Mucosa of gallbladder (tissue), 1 donor: ENCODE results near the gene PBXIP1. TPM values are rescaled to one million over a fixed set of nuclear protein-coding genes. Genes with fewer than 3 reads are reported as not detected.

ENCODE experiments used
- DNase-seq: peaks from one replicate; pipeline ENCODE4 v3.0.0-alpha.2; 2020; ENCODE audit warnings: low spot score
- total RNA-seq: library from RNA; stranded (reverse); gene quantifications from one replicate; pipeline ENCODE4 v1.2.1, GENCODE V29; 2021
- donor health status: DM: no; HTN: no; CAD: no.

Gene PBXIP1
- total RNA-seq, 1 donor from 2014 or later = 208 TPM

DNA sequence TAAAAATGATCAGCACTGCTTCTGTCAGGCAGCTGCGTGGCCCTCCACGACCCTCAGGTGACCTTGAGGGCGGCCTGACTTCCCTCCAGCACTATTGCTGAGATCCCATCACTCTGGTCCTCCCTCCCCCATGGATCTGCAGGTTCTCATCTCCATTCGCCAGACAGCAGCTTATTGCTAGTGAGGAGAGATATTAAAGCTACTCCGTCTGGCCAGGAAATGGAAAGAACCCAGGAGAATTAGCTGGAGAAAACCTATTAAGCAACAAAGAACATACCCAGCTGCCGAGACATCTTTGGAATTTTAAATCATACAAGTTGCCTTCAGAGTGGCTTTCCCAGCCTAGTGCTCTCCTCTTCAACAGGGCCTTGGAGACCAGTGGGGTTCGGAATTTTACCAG is 60.1 kb downstream of the PBXIP1 start:
- no peak for DNase-seq

Other genes with a start within 250 kb of the PBXIP1 start
- 3.9 TPM for gene KCNN3, start 85.8 kb downstream of the PBXIP1 start, total RNA-seq
- 33.0 TPM for gene PMVK, start 19.4 kb downstream of the PBXIP1 start, total RNA-seq
- gene PYGO2, start 5.7 kb upstream of the PBXIP1 start, total RNA-seq = 54.5 TPM
- gene SHC1, start 14.6 kb upstream of the PBXIP1 start, total RNA-seq = 123 TPM
- 27.1 TPM for gene CKS1B, start 18.6 kb upstream of the PBXIP1 start, total RNA-seq
- gene FLAD1, start 27.2 kb upstream of the PBXIP1 start, total RNA-seq = 37.9 TPM
- gene LENEP, start 37.5 kb upstream of the PBXIP1 start, total RNA-seq = not detected
- gene ZBTB7B, start 46.7 kb upstream of the PBXIP1 start, total RNA-seq = 122 TPM
- 1.0 TPM for gene DCST2, start 77.7 kb upstream of the PBXIP1 start, total RNA-seq
- not detected for gene DCST1, start 77.7 kb upstream of the PBXIP1 start, total RNA-seq
- gene ADAM15, start 95.2 kb upstream of the PBXIP1 start, total RNA-seq = 146 TPM
- 12.8 TPM for gene EFNA4, start 107.6 kb upstream of the PBXIP1 start, total RNA-seq
- gene EFNA3, start 122.7 kb upstream of the PBXIP1 start, total RNA-seq = 2.7 TPM
- 100.0 TPM for gene EFNA1, start 171.8 kb upstream of the PBXIP1 start, total RNA-seq
- gene SLC50A1, start 179.8 kb upstream of the PBXIP1 start, total RNA-seq = 54.7 TPM
- gene DPM3, start 184.4 kb upstream of the PBXIP1 start, total RNA-seq = 130 TPM
- gene KRTCAP2, start 217.2 kb upstream of the PBXIP1 start, total RNA-seq = 158 TPM
- gene TRIM46, start 217.8 kb upstream of the PBXIP1 start, total RNA-seq = 0.83 TPM